ENCODE results near the gene XRCC1.

The XRCC1 gene

DNA sequence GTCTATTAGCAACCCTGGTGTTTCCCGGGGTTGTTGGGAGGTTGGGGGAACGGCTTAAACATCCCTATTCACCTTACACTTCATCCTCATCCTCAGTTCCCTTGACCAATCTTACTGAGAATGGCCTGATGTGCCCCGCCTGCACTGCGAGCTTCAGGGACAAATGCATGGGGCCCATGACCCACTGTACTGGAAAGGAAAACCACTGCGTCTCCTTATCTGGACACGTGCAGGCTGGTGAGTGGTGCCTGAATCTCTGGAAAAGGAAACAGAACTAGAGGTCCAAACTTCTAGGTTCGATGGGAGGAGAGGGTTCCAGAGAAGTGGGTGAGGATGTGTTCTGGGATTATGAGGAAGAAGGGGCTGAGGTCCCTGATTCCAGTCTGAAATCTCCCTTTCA lies 6.1 kb upstream of the XRCC1 start:
- TF ChIP-seq, protein P1, sequence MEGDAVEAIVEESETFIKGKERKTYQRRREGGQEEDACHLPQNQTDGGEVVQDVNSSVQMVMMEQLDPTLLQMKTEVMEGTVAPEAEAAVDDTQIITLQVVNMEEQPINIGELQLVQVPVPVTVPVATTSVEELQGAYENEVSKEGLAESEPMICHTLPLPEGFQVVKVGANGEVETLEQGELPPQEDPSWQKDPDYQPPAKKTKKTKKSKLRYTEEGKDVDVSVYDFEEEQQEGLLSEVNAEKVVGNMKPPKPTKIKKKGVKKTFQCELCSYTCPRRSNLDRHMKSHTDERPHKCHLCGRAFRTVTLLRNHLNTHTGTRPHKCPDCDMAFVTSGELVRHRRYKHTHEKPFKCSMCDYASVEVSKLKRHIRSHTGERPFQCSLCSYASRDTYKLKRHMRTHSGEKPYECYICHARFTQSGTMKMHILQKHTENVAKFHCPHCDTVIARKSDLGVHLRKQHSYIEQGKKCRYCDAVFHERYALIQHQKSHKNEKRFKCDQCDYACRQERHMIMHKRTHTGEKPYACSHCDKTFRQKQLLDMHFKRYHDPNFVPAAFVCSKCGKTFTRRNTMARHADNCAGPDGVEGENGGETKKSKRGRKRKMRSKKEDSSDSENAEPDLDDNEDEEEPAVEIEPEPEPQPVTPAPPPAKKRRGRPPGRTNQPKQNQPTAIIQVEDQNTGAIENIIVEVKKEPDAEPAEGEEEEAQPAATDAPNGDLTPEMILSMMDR (IDR thresholded peaks at IDR 0.05), result no peak

DNA sequence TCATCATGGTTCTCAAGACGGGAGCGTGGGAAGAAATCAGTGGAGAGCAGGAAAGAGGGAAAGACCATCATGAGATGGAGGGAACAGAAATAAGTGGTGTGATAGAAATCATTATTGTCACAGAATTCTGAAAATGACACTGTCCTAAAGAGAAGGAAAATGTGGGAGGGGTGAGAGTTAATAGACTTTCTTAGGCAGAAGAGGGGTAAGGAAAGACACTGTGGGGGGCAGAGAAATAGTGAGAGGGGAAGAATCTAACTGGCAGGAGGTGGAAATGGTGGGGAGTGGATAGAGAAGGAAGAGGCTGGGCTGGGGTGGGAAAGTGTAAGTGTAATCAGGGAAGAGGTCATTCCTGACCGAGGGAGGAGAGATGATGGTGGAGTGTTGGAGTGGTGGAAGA lies 3.5 kb upstream of the XRCC1 start:
- TF ChIP-seq, protein P1 (IDR thresholded peaks at IDR 0.05), result no peak

DNA sequence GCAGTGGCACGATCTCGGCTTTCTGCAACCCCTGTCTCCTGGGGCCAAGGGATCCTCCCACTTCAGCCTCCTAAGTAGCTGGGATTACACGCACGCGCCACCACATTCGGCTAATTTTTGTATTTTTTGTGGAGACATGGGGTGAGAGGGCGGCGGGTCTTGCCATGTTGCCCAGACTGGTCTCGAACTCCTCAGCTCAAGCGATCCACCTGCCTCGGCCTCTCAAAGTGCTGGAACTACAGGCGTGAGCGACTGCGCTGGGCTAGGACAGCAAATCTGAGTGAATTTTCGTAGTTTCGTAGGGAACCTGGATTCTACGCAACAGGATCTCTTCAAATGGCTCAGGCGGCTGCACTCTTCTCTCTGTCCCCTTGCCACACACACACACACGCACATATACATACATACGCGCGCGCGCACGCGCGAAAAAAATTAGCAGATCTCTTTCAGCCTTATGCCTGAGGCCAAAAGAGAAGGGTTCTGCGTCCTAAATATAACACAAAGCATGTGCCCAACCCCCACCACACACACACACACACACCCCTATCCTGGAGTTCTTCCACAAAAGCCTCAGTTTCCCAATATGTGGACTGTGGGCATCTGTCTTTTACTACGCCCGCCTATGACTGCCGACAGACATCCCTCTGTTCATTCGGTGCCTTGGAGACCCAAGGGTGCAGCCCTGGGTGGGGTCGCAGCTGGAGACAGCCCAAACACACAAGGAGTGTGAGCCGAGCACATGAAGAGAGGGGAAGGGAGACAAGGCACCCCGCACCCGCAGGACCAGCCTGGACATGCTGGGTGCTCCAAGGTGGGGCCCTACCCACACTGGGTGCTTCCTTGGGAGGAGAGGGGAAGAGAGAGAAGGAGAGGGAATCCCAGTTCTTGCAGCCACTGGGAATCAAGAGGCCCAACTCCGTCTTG lies 890 bp upstream of the XRCC1 start:
- TF ChIP-seq, protein P1 (IDR thresholded peaks at IDR 0.05), result no peak

DNA sequence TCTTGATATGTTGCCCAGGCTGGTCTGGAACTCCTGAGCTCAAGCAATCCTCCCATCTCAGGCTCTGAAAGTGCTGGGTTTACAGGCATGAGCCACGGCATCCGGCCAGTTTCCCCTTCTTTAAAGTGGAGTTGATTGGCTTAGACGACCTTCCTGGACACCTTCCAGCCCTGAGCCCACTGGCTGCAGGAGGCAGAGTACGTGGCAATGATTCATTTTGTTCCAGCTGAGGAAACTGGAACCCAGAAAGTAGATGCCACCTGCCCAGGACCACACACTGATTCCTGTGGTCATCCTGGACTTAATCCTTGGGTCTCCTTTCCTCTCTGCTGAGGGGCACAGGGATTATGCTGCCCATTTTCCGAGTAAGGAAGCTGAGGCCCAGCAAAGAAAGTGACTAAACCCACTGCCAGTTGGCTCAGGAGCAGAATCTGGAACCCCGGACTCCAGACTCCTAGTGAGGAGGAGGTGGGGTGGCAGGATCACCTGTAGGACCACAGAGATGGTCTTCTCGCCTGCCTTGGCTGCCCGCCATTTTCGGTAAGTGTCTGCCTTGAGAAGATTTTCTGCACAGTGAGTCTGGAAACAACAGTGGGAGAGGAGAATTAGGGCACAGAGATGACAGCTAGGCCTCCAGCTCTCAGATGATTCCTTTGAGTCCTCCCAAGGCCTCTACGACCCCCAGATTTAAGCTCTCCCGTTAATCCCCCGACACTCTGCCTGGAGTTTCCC lies 737 bp downstream of the XRCC1 start:
- TF ChIP-seq, protein P1 (IDR thresholded peaks at IDR 0.05), result no peak

DNA sequence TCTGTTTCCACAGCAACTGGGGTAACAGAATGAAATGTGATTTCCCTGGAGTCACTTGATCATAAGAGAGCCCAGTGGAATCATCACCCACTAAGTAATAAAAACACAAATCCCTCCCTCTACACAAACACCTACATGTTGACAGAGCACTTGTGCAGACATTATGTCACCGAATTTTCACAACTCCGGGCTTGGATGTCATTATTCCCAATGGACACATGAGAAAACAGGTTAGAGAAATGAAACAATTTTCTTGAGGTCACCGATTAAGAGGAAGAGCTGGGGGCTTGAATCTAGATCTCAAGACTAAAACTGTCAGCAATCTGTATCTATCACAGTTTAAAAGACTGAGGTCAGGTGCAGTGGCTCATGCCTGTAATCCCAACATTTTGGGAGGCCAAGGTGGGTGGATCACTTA lies 3.1 kb downstream of the XRCC1 start:
- TF ChIP-seq, protein P1 (IDR thresholded peaks at IDR 0.05), result no peak

DNA sequence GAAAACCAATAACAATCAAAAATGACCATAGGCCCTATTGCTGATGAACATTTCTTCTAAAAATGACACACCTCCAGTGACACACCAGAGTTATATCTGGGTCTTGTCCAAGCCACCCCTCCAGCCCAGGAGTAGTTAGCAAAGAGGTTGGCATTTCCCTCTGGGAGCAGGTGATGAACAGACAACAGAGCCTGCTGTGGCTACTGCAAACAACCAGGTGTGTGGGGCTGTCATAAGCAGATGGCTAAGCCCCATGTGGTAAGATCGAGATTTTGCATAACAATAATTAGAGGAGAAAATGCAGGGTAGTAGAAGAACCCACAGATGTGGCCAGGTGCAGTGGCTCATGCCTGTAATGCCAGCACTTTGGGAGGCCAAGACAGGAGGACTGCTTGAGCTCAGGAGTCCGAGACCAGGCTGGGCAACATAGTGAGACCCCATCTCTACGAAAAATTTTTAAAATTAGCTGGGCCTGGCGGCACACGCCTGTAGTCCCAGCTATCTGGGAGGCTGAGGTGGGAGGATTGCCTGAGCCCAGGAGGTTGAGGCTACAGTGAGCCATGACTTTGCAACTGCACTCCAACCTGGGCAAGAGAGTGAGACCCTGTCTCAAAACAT lies 5.0 kb downstream of the XRCC1 start:
- TF ChIP-seq, protein P1 (IDR thresholded peaks at IDR 0.05), result no peak

DNA sequence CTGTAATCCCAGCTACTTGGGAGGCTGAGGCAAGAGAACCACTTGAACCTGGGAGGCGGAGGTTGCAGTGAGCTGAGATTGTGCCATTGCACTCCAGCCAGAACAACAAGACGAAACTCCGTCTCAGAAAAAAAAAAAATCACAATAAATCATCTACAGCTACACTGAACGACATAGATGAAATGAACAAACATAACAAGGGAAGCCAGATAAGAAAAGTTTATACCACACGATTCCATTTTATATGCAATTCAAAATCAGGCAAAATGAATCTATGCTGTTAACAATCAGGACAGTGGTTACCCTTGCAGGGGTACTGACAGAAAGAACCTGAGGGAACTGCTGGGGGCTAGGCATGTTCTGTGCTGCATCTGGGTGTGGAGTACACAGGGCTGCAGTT lies 5.7 kb downstream of the XRCC1 start:
- TF ChIP-seq, protein P1 (IDR thresholded peaks at IDR 0.05), result no peak

Measured in LNCAP (cell line).